Measurements from ENCODE around the gene ARL2BP. TPM values are rescaled to one million over a fixed set of nuclear protein-coding genes. Genes with fewer than 3 reads are reported as not detected.

Gene ARL2BP
- total and polyA plus RNA-seq, 2 of the 13 experiments (the other 11 are each of a cell fraction or from before 2014, with no cell fraction given): 64.3 to 67.6 TPM

DNA sequence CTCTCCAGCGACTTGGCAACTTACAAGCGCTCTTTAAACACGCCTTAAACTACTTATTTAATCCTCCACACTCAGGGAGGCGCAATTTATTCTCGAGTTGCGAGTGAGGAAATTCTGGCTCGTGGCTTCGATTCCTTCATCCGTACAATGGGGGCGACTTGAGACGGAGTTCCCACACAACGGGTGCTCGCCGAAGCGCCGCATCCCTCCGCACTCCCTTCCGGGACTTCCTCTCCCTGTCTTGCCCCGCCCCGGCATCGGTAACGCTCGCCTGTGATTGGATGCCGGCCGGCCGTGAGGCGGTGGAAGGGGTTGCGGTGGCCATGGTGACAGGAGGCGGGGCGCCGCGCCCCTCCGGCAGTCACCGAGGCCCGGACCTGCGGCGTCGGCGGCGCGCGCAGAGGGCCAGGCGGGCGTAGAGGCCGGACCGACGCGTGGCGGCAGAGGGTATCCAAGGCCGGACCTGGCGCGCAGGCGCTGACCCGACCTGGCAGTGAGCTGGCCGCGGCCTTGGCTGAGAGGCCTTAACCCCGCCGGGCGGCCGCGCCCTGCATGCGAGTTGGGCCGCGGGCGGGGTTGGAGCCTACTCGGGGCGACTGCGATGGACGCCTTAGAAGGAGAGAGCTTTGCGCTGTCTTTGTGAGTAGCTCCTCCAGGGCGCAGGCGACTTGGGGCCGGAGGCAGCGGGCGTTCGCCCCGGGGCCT, at the start of gene ARL2BP (continued):
- TF ChIP-seq IRF2 (CRISPR knock-in tag; IDR thresholded peaks at IDR 0.05) (peak; percentile 61), ARNTL (CRISPR knock-in tag; IDR thresholded peaks at IDR 0.05) (peak; percentile 76), ZNF605 (CRISPR knock-in tag; IDR thresholded peaks at IDR 0.05) (peak; percentile 95), POLR2AphosphoS5 (IDR thresholded peaks at IDR 0.05; ENCODE audit: low read depth, low read length) (peak; percentile 83), ERF (CRISPR knock-in tag; IDR thresholded peaks at IDR 0.05) (peak; percentile 95), FOXA3 (CRISPR knock-in tag; IDR thresholded peaks at IDR 0.05) (peak; percentile 65), ZNF563 (CRISPR knock-in tag; IDR thresholded peaks at IDR 0.05) (peak; percentile 68; the same call in 1 of the 2 replicates), GABPB1 (CRISPR knock-in tag; IDR thresholded peaks at IDR 0.05) (peak; percentile 83), HIVEP1 (CRISPR knock-in tag; IDR thresholded peaks at IDR 0.05) (peak; percentile 66), ZNF773 (CRISPR knock-in tag; IDR thresholded peaks at IDR 0.05; ENCODE audit: borderline replicate concordance) (peak; percentile 86; the same call in 1 of the 2 replicates), ZNF564 (CRISPR knock-in tag; IDR thresholded peaks at IDR 0.05) (peak; percentile 71; the same call in 1 of the 2 replicates), ZNF556 (CRISPR knock-in tag; IDR thresholded peaks at IDR 0.05; ENCODE audit: borderline replicate concordance) (peak; percentile 74; the same call in 1 of the 2 replicates), ZNF883 (CRISPR knock-in tag; IDR thresholded peaks at IDR 0.05; ENCODE audit: not compliant biosample characterization) (peak; percentile 97), MEIS2 (CRISPR knock-in tag; IDR thresholded peaks at IDR 0.05) (peak; percentile 84; the same call in 1 of the 2 replicates), KAT8 (CRISPR knock-in tag; IDR thresholded peaks at IDR 0.05) (peak; percentile 63), ZNF574 (CRISPR knock-in tag; IDR thresholded peaks at IDR 0.05) (peak; percentile 90), YEATS2 (CRISPR knock-in tag; IDR thresholded peaks at IDR 0.05; ENCODE audit: borderline replicate concordance) (peak; percentile 81), RXRA (CRISPR knock-in tag; IDR thresholded peaks at IDR 0.05) (peak; percentile 92), MXD1 (CRISPR knock-in tag; IDR thresholded peaks at IDR 0.05) (peak; percentile 96), ZBTB39 (CRISPR knock-in tag; IDR thresholded peaks at IDR 0.05) (peak; percentile 18; the same call in 1 of the 2 replicates)
- TF ChIP-seq, protein P1, sequence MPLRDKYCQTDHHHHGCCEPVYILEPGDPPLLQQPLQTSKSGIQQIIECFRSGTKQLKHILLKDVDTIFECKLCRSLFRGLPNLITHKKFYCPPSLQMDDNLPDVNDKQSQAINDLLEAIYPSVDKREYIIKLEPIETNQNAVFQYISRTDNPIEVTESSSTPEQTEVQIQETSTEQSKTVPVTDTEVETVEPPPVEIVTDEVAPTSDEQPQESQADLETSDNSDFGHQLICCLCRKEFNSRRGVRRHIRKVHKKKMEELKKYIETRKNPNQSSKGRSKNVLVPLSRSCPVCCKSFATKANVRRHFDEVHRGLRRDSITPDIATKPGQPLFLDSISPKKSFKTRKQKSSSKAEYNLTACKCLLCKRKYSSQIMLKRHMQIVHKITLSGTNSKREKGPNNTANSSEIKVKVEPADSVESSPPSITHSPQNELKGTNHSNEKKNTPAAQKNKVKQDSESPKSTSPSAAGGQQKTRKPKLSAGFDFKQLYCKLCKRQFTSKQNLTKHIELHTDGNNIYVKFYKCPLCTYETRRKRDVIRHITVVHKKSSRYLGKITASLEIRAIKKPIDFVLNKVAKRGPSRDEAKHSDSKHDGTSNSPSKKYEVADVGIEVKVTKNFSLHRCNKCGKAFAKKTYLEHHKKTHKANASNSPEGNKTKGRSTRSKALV (CRISPR knock-in tag; IDR thresholded peaks at IDR 0.05): peak; percentile 82
- TF ChIP-seq, protein P2, sequence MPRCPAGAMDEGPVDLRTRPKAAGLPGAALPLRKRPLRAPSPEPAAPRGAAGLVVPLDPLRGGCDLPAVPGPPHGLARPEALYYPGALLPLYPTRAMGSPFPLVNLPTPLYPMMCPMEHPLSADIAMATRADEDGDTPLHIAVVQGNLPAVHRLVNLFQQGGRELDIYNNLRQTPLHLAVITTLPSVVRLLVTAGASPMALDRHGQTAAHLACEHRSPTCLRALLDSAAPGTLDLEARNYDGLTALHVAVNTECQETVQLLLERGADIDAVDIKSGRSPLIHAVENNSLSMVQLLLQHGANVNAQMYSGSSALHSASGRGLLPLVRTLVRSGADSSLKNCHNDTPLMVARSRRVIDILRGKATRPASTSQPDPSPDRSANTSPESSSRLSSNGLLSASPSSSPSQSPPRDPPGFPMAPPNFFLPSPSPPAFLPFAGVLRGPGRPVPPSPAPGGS (CRISPR knock-in tag; IDR thresholded peaks at IDR 0.05): peak; percentile 96; the same call in 1 of the 2 replicates
